ENCODE measurements around the gene SORCS2. TPM values are rescaled to one million over a fixed set of nuclear protein-coding genes. Genes with fewer than 3 reads are reported as not detected.

Gene SORCS2
- total and polyA plus RNA-seq, 9 donors = 7.4 to 24.9 (median 13.0) TPM

GRCh38 chr4:7403001-7403400 is 210.7 kb downstream of the SORCS2 start:
- DNase-seq = no peak
- peaks cover 3% of the 10 kb centered on the region for H3K4me1 ChIP-seq (ENCODE audit: control insufficient read depth, insufficient read depth, low read length)
- no peak overlapping the region for H3K4me3 ChIP-seq (ENCODE audit: low read length)
- 86% methylated on average over 1 of the region's 3 CpGs for WGBS (ENCODE audit: insufficient coverage)
- H3K27me3 ChIP-seq (ENCODE audit: control insufficient read depth, insufficient read depth, low read length) = peaks cover 16% of the 10 kb centered on the region
- no peaks in the 10 kb centered on the region for H3K36me3 ChIP-seq (ENCODE audit: control insufficient read depth, insufficient read depth, low read length)
- no peak overlapping the region for H3K27ac ChIP-seq (ENCODE audit: low read length)
- no peaks in the 10 kb centered on the region for H3K9me3 ChIP-seq (replicated peaks; ENCODE audit: control insufficient read depth, low read depth, low read length)

GRCh38 chr4:7408166-7408565 is 215.8 kb downstream of the SORCS2 start:
- Histone ChIP-seq H3K36me3 (ENCODE audit: control insufficient read depth, insufficient read depth, low read length) (no peaks in the 10 kb centered on the region), H3K4me1 (ENCODE audit: control insufficient read depth, insufficient read depth, low read length) (peaks cover 21% of the 10 kb centered on the region), H3K9me3 (replicated peaks; ENCODE audit: control insufficient read depth, low read depth, low read length) (peaks cover 7% of the 10 kb centered on the region), H3K27me3 (ENCODE audit: control insufficient read depth, insufficient read depth, low read length) (peaks cover 5% of the 10 kb centered on the region), H3K4me3 (ENCODE audit: low read length) (no peak overlapping the region), H3K27ac (ENCODE audit: low read length) (no peak overlapping the region)
- DNase-seq = no peak
- no CpG with 5 or more reads among the region's 4 CpGs for WGBS (ENCODE audit: insufficient coverage)

- no CpG with 5 or more reads among the region's 1 CpG for WGBS (ENCODE audit: insufficient coverage)
- H3K9me3 ChIP-seq (replicated peaks; ENCODE audit: control insufficient read depth, low read depth, low read length) = peaks cover 7% of the 10 kb centered on the region
- DNase-seq = peak; percentile 91
- peaks cover 21% of the 10 kb centered on the region for H3K4me1 ChIP-seq (ENCODE audit: control insufficient read depth, insufficient read depth, low read length)
- peaks cover 10% of the 10 kb centered on the region for H3K27me3 ChIP-seq (ENCODE audit: control insufficient read depth, insufficient read depth, low read length)
- H3K4me3 ChIP-seq (ENCODE audit: low read length) = no peak overlapping the region
- H3K36me3 ChIP-seq (ENCODE audit: control insufficient read depth, insufficient read depth, low read length) = no peaks in the 10 kb centered on the region
- H3K27ac ChIP-seq (ENCODE audit: low read length) = peak overlapping the region; percentile 60
Observed at GRCh38 chr4:7410446-7410845, 218.1 kb downstream of the SORCS2 start.

- no CpG with 5 or more reads among the region's 1 CpG for WGBS (ENCODE audit: insufficient coverage)
- no peak for DNase-seq
- no peak overlapping the region for H3K4me3 ChIP-seq (ENCODE audit: low read length)
- H3K36me3 ChIP-seq (ENCODE audit: control insufficient read depth, insufficient read depth, low read length) = no peaks in the 10 kb centered on the region
- peaks cover 7% of the 10 kb centered on the region for H3K9me3 ChIP-seq (replicated peaks; ENCODE audit: control insufficient read depth, low read depth, low read length)
- H3K27me3 ChIP-seq (ENCODE audit: control insufficient read depth, insufficient read depth, low read length) = peaks cover 11% of the 10 kb centered on the region
- H3K4me1 ChIP-seq (ENCODE audit: control insufficient read depth, insufficient read depth, low read length) = peaks cover 21% of the 10 kb centered on the region
- H3K27ac ChIP-seq (ENCODE audit: low read length) = no peak overlapping the region
Observed at GRCh38 chr4:7411491-7411890, 219.2 kb downstream of the SORCS2 start.

- peak; percentile 52 for DNase-seq
- Histone ChIP-seq H3K9me3 (replicated peaks; ENCODE audit: control insufficient read depth, low read depth, low read length) (peaks cover 7% of the 10 kb centered on the region), H3K27me3 (ENCODE audit: control insufficient read depth, insufficient read depth, low read length) (peaks cover 11% of the 10 kb centered on the region), H3K4me1 (ENCODE audit: control insufficient read depth, insufficient read depth, low read length) (peaks cover 21% of the 10 kb centered on the region), H3K36me3 (ENCODE audit: control insufficient read depth, insufficient read depth, low read length) (no peaks in the 10 kb centered on the region), H3K4me3 (ENCODE audit: low read length) (no peak overlapping the region), H3K27ac (ENCODE audit: low read length) (no peak overlapping the region)
- WGBS (ENCODE audit: insufficient coverage) = 32% methylated on average over 3 of the region's 12 CpGs
Observed at GRCh38 chr4:7411896-7412553, 219.7 kb downstream of the SORCS2 start.

GRCh38 chr4:7412554-7412912 is 220.2 kb downstream of the SORCS2 start:
- Histone ChIP-seq H3K27ac (ENCODE audit: low read length) (no peak overlapping the region), H3K4me3 (ENCODE audit: low read length) (no peak overlapping the region), H3K4me1 (ENCODE audit: control insufficient read depth, insufficient read depth, low read length) (peaks cover 21% of the 10 kb centered on the region), H3K36me3 (ENCODE audit: control insufficient read depth, insufficient read depth, low read length) (no peaks in the 10 kb centered on the region), H3K27me3 (ENCODE audit: control insufficient read depth, insufficient read depth, low read length) (peaks cover 11% of the 10 kb centered on the region), H3K9me3 (replicated peaks; ENCODE audit: control insufficient read depth, low read depth, low read length) (peaks cover 7% of the 10 kb centered on the region)
- no peak for DNase-seq
- 77% methylated on average over 3 of the region's 4 CpGs for WGBS (ENCODE audit: insufficient coverage)

- Histone ChIP-seq H3K4me1 (ENCODE audit: control insufficient read depth, insufficient read depth, low read length) (peaks cover 21% of the 10 kb centered on the region), H3K27me3 (ENCODE audit: control insufficient read depth, insufficient read depth, low read length) (peaks cover 11% of the 10 kb centered on the region), H3K36me3 (ENCODE audit: control insufficient read depth, insufficient read depth, low read length) (no peaks in the 10 kb centered on the region), H3K27ac (ENCODE audit: low read length) (no peak overlapping the region), H3K4me3 (ENCODE audit: low read length) (no peak overlapping the region), H3K9me3 (replicated peaks; ENCODE audit: control insufficient read depth, low read depth, low read length) (peaks cover 8% of the 10 kb centered on the region)
- DNase-seq = no peak
- WGBS (ENCODE audit: insufficient coverage) = 73% methylated on average over 7 of the region's 9 CpGs
Observed at GRCh38 chr4:7414046-7414445, 221.7 kb downstream of the SORCS2 start.

GRCh38 chr4:7414736-7415510 is 222.6 kb downstream of the SORCS2 start:
- 52% methylated on average over 8 of the region's 12 CpGs for WGBS (ENCODE audit: insufficient coverage)
- H3K4me1 ChIP-seq (ENCODE audit: control insufficient read depth, insufficient read depth, low read length) = peaks cover 21% of the 10 kb centered on the region
- H3K9me3 ChIP-seq (replicated peaks; ENCODE audit: control insufficient read depth, low read depth, low read length) = peaks cover 4% of the 10 kb centered on the region
- H3K27ac ChIP-seq (ENCODE audit: low read length) = no peak overlapping the region
- no peaks in the 10 kb centered on the region for H3K36me3 ChIP-seq (ENCODE audit: control insufficient read depth, insufficient read depth, low read length)
- no peak for DNase-seq
- no peak overlapping the region for H3K4me3 ChIP-seq (ENCODE audit: low read length)
- H3K27me3 ChIP-seq (ENCODE audit: control insufficient read depth, insufficient read depth, low read length) = peaks cover 15% of the 10 kb centered on the region

GRCh38 chr4:7415927-7416686 is 223.8 kb downstream of the SORCS2 start:
- peaks cover 25% of the 10 kb centered on the region for H3K4me1 ChIP-seq (ENCODE audit: control insufficient read depth, insufficient read depth, low read length)
- H3K4me3 ChIP-seq (ENCODE audit: low read length) = no peak overlapping the region
- WGBS (ENCODE audit: insufficient coverage) = 69% methylated on average over 15 of the region's 16 CpGs
- no peak for DNase-seq
- H3K9me3 ChIP-seq (replicated peaks; ENCODE audit: control insufficient read depth, low read depth, low read length) = peaks cover 4% of the 10 kb centered on the region
- no peaks in the 10 kb centered on the region for H3K36me3 ChIP-seq (ENCODE audit: control insufficient read depth, insufficient read depth, low read length)
- no peak overlapping the region for H3K27ac ChIP-seq (ENCODE audit: low read length)
- peaks cover 15% of the 10 kb centered on the region for H3K27me3 ChIP-seq (ENCODE audit: control insufficient read depth, insufficient read depth, low read length)
